ENCODE results near the gene PGRMC1.
"Not testable (repeated sequence)": the region's sequence is repeated elsewhere in the genome, so short reads cannot be mapped to it uniquely, and the experiment has no call there.

Gene PGRMC1

GRCh38 chrX:119236623-119237561 is 807 bp downstream of the PGRMC1 start:
- peak; percentile 17 for DNase-seq

GRCh38 chrX:119237562-119237942 is 1.5 kb downstream of the PGRMC1 start:
- DNase-seq, result no peak

- no peak for DNase-seq
Observed at GRCh38 chrX:119238557-119238956, 2.5 kb downstream of the PGRMC1 start.

GRCh38 chrX:119240356-119240755 is 4.3 kb downstream of the PGRMC1 start:
- no peak for DNase-seq

- DNase-seq, result no peak
Observed at GRCh38 chrX:119247702-119248101, 11.6 kb downstream of the PGRMC1 start.

- DNase-seq, result no peak
Observed at GRCh38 chrX:119249891-119250290, 13.8 kb downstream of the PGRMC1 start.

- DNase-seq, result no peak
Observed at GRCh38 chrX:119251386-119251785, 15.3 kb downstream of the PGRMC1 start.

- DNase-seq, result no peak
Observed at GRCh38 chrX:119252716-119253115, 16.6 kb downstream of the PGRMC1 start.

- DNase-seq, result peak; percentile 1
Observed at GRCh38 chrX:119266364-119266995, 30.4 kb downstream of the PGRMC1 start.

- not testable (repeated sequence) for DNase-seq
Observed at GRCh38 chrX:119267115-119267514, 31.0 kb downstream of the PGRMC1 start.

GRCh38 chrX:119272882-119273419 is 36.9 kb downstream of the PGRMC1 start:
- no peak for DNase-seq

- no peak for DNase-seq
Observed at GRCh38 chrX:119273420-119274192, 37.5 kb downstream of the PGRMC1 start.

- DNase-seq, result not testable (repeated sequence)
Observed at GRCh38 chrX:119282347-119282746, 46.3 kb downstream of the PGRMC1 start.

GRCh38 chrX:119288890-119289393 is 52.9 kb downstream of the PGRMC1 start:
- no peak for DNase-seq

GRCh38 chrX:119290476-119290875 is 54.4 kb downstream of the PGRMC1 start:
- DNase-seq, result no peak

GRCh38 chrX:119291246-119291645 is 55.2 kb downstream of the PGRMC1 start:
- DNase-seq, result not testable (repeated sequence)

GRCh38 chrX:119292445-119292844 is 56.4 kb downstream of the PGRMC1 start:
- DNase-seq, result no peak

Data from NCI-H2171 treated with DMSO at 0.1 percent for 48 hours (cell line).